Measurements from ENCODE around the gene ANO1.
"Not testable (repeated sequence)": the region's sequence is repeated elsewhere in the genome, so short reads cannot be mapped to it uniquely, and the experiment has no call there.

DNA sequence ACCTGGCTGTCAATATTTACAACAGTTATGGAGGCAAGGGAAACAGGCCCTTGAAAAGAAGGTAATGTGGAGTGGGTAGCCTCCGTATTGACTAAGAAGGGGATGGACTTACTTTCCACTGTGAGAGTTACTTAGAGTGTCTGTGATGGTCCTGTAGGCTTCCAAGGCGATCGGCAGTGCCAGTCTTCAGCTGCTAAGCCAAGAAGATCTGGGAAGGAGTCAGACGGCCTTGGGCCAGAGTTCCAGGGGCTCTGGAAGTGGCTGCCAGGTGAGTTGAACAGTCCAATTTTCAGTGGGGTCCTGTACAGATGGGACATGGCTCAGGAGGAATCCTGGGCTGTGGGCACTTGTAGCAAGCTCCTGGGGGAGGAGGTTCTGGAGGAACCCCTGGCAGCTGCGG, 139.3 kb downstream of the ANO1 start:
- not testable (repeated sequence) for TF ChIP-seq EZH2 (optimal IDR thresholded peaks at IDR 0.05; ENCODE audit: low read depth, low read length)
- TF ChIP-seq, protein P1, sequence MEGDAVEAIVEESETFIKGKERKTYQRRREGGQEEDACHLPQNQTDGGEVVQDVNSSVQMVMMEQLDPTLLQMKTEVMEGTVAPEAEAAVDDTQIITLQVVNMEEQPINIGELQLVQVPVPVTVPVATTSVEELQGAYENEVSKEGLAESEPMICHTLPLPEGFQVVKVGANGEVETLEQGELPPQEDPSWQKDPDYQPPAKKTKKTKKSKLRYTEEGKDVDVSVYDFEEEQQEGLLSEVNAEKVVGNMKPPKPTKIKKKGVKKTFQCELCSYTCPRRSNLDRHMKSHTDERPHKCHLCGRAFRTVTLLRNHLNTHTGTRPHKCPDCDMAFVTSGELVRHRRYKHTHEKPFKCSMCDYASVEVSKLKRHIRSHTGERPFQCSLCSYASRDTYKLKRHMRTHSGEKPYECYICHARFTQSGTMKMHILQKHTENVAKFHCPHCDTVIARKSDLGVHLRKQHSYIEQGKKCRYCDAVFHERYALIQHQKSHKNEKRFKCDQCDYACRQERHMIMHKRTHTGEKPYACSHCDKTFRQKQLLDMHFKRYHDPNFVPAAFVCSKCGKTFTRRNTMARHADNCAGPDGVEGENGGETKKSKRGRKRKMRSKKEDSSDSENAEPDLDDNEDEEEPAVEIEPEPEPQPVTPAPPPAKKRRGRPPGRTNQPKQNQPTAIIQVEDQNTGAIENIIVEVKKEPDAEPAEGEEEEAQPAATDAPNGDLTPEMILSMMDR (IDR thresholded peaks at IDR 0.05; ENCODE audit: low read length): not testable (repeated sequence)
